DND-41 (cell line): ENCODE measurements around the gene C1orf185.
"Not testable (repeated sequence)": the region's sequence is repeated elsewhere in the genome, so short reads cannot be mapped to it uniquely, and the experiment has no call there.

Experiments used
- ATAC-seq: fragments of 200-7000 bp; cut with Tn5 transposase; 3 replicates; pipeline ENCODE4 v1.9.1; 2021; ENCODE audit warnings: low read depth; ENCODE audit not compliant: insufficient read depth
- DNase-seq: peaks from one replicate; pipeline ENCODE4 v3.0.0-alpha.2; 2020
- H2AFZ ChIP-seq: 2 replicates; pipeline ENCODE4 v1.6.0; 2012; ENCODE audit warnings: low read depth, low read length
- H3K27ac ChIP-seq: 2 replicates; pipeline ENCODE4 v1.5.1; 2012; ENCODE audit warnings: low read length, inconsistent platforms
- H3K27me3 ChIP-seq: fragments of 200-600 bp; sonication (generic); 2 replicates; pipeline ENCODE4 v1.6.0; 2012; ENCODE audit warnings: low read length, mild to moderate bottlenecking, inconsistent platforms; ENCODE audit not compliant: insufficient read depth, poor library complexity
- H3K36me3 ChIP-seq: 2 replicates; pipeline ENCODE4 v1.5.1; 2012; ENCODE audit warnings: low read length, inconsistent platforms; ENCODE audit not compliant: insufficient read depth
- H3K4me1 ChIP-seq: 2 replicates; pipeline ENCODE4 v1.5.1; 2012; ENCODE audit warnings: mild to moderate bottlenecking, low read length; ENCODE audit not compliant: insufficient read depth
- H3K4me2 ChIP-seq: 2 replicates; pipeline ENCODE4 v1.6.0; 2012; ENCODE audit warnings: mild to moderate bottlenecking, moderate library complexity, low read length, inconsistent platforms; ENCODE audit not compliant: insufficient read depth
- H3K4me3 ChIP-seq, 2 experiments: fragments of 200-600 bp in 1 of 2; shearing (Covaris generic) in 1 of 2; 2 replicates each; pipeline ENCODE4 v1.5.1; 2012 to 2016; ENCODE audit warnings: inconsistent platforms in 2 of 2, low read length in 2 of 2, mild to moderate bottlenecking in 2 of 2, low read depth in 1 of 2, moderate library complexity in 1 of 2
- H3K79me2 ChIP-seq: 2 replicates; pipeline ENCODE4 v1.6.0; 2012; ENCODE audit warnings: low read length, inconsistent platforms; ENCODE audit not compliant: insufficient read depth
- H3K9ac ChIP-seq: 2 replicates; pipeline ENCODE4 v1.6.0; 2012; ENCODE audit warnings: low read depth, mild to moderate bottlenecking, inconsistent platforms, low read length, moderate library complexity
- H3K9me3 ChIP-seq: 2 replicates; pipeline ENCODE4 v1.5.1; 2012; ENCODE audit warnings: low read length, moderate library complexity, mild to moderate bottlenecking, inconsistent platforms; ENCODE audit not compliant: insufficient read depth, severe bottlenecking
- H4K20me1 ChIP-seq: 2 replicates; pipeline ENCODE4 v1.6.0; 2012; ENCODE audit warnings: low read length; ENCODE audit not compliant: insufficient read depth
- EZH2 ChIP-seq: IDR thresholded peaks from 3 replicates; pipeline ENCODE4 v1.6.1; 2012; ENCODE audit warnings: borderline replicate concordance, low read depth, mild to moderate bottlenecking, moderate library complexity, low read length, inconsistent platforms; ENCODE audit not compliant: severe bottlenecking
- TF ChIP-seq, protein P1 (sequence below): IDR thresholded peaks from 2 replicates; pipeline ENCODE4 v1.5.1; 2012; ENCODE audit warnings: borderline replicate concordance, low read length, moderate library complexity, mild to moderate bottlenecking; ENCODE audit not compliant: poor library complexity, severe bottlenecking; ENCODE audit errors: extremely low read depth

The C1orf185 gene

GRCh38 chr1:51133045-51133444, 31.0 kb downstream of the C1orf185 start:
- H3K4me2 ChIP-seq: no peak overlapping the region

DNA sequence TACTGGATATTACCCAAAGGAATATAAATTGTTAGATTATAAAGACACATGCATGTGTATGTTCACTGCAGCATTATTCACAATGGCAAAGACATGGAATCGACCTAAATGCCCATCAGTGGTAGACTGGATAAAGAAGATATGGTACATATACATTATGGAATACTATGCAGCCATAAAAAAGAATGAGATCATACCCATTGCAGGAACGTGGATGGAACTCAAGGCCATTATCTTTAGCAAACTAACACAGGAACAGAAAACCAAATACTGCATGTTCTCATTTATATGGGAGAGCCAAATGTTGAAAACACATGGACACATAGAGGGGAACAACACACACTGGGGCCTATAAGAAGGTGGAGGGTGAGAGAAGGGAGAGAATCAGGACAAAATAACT, 35.7 kb downstream of the C1orf185 start:
- not testable (repeated sequence) for H3K27me3 ChIP-seq, H3K27ac ChIP-seq, H2AFZ ChIP-seq, H3K4me1 ChIP-seq, H3K4me2 ChIP-seq, ATAC-seq, H3K79me2 ChIP-seq, H3K4me3 ChIP-seq, H4K20me1 ChIP-seq, DNase-seq, H3K9ac ChIP-seq, H3K36me3 ChIP-seq
- peaks cover 12% of the 10 kb centered on the region for H3K9me3 ChIP-seq

More at GRCh38 chr1:51133045-51133444, 31.0 kb downstream of the C1orf185 start:
- Histone ChIP-seq H3K9me3 (peaks cover 16% of the 10 kb centered on the region), H3K36me3 (no peaks in the 10 kb centered on the region), H4K20me1 (no peaks in the 10 kb centered on the region), H3K79me2 (no peaks in the 10 kb centered on the region), H3K4me3 (no peak overlapping the region), H3K4me1 (no peaks in the 10 kb centered on the region), H3K27ac (no peak overlapping the region), H2AFZ (no peak overlapping the region), H3K27me3 (no peaks in the 10 kb centered on the region), H3K9ac (no peak overlapping the region)
- DNase-seq (no peak), ATAC-seq (no peak)
- TF ChIP-seq EZH2: no peak

- no peak overlapping the region for H3K27ac ChIP-seq
- H2AFZ ChIP-seq: no peak overlapping the region
- DNase-seq (no peak), ATAC-seq (no peak)
- peaks cover 3% of the 10 kb centered on the region for H3K9me3 ChIP-seq
- H3K36me3 ChIP-seq: no peaks in the 10 kb centered on the region
- H3K4me1 ChIP-seq: no peaks in the 10 kb centered on the region
- no peak overlapping the region for H3K4me3 ChIP-seq
- no peaks in the 10 kb centered on the region for H3K27me3 ChIP-seq
- H3K9ac ChIP-seq: no peak overlapping the region
- H3K79me2 ChIP-seq: no peaks in the 10 kb centered on the region
- no peaks in the 10 kb centered on the region for H4K20me1 ChIP-seq
- H3K4me2 ChIP-seq: no peak overlapping the region
- no peak for TF ChIP-seq EZH2
- TF ChIP-seq, protein P1, sequence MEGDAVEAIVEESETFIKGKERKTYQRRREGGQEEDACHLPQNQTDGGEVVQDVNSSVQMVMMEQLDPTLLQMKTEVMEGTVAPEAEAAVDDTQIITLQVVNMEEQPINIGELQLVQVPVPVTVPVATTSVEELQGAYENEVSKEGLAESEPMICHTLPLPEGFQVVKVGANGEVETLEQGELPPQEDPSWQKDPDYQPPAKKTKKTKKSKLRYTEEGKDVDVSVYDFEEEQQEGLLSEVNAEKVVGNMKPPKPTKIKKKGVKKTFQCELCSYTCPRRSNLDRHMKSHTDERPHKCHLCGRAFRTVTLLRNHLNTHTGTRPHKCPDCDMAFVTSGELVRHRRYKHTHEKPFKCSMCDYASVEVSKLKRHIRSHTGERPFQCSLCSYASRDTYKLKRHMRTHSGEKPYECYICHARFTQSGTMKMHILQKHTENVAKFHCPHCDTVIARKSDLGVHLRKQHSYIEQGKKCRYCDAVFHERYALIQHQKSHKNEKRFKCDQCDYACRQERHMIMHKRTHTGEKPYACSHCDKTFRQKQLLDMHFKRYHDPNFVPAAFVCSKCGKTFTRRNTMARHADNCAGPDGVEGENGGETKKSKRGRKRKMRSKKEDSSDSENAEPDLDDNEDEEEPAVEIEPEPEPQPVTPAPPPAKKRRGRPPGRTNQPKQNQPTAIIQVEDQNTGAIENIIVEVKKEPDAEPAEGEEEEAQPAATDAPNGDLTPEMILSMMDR: peak; percentile 35
Observed at GRCh38 chr1:51139474-51139873, 37.4 kb downstream of the C1orf185 start.

DNA sequence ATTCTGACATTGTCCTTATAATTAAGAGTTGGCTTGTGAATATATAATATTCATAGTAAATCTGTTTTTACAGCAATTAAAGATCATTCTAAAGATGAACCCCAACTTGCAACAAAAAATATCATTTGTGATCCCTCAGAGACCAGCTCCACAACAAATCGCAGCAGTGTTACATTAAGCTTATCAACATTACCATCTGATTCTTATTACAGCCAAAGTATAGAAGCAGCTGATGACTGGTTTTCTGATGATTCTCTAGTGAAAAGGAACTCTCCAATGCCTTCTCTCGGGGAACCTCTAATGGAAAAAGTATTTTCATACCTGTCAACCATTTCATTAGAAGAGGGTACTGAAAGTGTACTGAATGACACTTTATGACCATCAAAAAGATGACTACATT, 45.4 kb downstream of the C1orf185 start:
- no peak overlapping the region for H3K9ac ChIP-seq
- no peaks in the 10 kb centered on the region for H3K36me3 ChIP-seq
- ATAC-seq: no peak
- H3K27me3 ChIP-seq: no peaks in the 10 kb centered on the region
- no peak for DNase-seq
- H3K79me2 ChIP-seq: no peaks in the 10 kb centered on the region
- no peak overlapping the region for H3K27ac ChIP-seq
- H3K4me3 ChIP-seq: no peak overlapping the region
- TF ChIP-seq, protein P1: no peak
- no peak for TF ChIP-seq EZH2
- H2AFZ ChIP-seq: no peak overlapping the region
- no peaks in the 10 kb centered on the region for H4K20me1 ChIP-seq
- no peaks in the 10 kb centered on the region for H3K9me3 ChIP-seq
- H3K4me1 ChIP-seq: no peaks in the 10 kb centered on the region
- H3K4me2 ChIP-seq: no peak overlapping the region
